GM12873 (cell line): Measurements from ENCODE around the gene DNAH3.

Experiments
- TF ChIP-seq, protein P1 (sequence below): IDR thresholded peaks from 2 replicates; pipeline ENCODE4 v1.5.1; 2012; ENCODE audit warnings: low read depth, mild to moderate bottlenecking, moderate library complexity, low read length, control low read depth; ENCODE audit not compliant: insufficient read depth; ENCODE audit errors: missing control alignments

The DNAH3 gene

GRCh38 chr16:20954574-20954973 lies 196.1 kb downstream of the DNAH3 start:
- TF ChIP-seq, protein P1, sequence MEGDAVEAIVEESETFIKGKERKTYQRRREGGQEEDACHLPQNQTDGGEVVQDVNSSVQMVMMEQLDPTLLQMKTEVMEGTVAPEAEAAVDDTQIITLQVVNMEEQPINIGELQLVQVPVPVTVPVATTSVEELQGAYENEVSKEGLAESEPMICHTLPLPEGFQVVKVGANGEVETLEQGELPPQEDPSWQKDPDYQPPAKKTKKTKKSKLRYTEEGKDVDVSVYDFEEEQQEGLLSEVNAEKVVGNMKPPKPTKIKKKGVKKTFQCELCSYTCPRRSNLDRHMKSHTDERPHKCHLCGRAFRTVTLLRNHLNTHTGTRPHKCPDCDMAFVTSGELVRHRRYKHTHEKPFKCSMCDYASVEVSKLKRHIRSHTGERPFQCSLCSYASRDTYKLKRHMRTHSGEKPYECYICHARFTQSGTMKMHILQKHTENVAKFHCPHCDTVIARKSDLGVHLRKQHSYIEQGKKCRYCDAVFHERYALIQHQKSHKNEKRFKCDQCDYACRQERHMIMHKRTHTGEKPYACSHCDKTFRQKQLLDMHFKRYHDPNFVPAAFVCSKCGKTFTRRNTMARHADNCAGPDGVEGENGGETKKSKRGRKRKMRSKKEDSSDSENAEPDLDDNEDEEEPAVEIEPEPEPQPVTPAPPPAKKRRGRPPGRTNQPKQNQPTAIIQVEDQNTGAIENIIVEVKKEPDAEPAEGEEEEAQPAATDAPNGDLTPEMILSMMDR, result no peak

DNA sequence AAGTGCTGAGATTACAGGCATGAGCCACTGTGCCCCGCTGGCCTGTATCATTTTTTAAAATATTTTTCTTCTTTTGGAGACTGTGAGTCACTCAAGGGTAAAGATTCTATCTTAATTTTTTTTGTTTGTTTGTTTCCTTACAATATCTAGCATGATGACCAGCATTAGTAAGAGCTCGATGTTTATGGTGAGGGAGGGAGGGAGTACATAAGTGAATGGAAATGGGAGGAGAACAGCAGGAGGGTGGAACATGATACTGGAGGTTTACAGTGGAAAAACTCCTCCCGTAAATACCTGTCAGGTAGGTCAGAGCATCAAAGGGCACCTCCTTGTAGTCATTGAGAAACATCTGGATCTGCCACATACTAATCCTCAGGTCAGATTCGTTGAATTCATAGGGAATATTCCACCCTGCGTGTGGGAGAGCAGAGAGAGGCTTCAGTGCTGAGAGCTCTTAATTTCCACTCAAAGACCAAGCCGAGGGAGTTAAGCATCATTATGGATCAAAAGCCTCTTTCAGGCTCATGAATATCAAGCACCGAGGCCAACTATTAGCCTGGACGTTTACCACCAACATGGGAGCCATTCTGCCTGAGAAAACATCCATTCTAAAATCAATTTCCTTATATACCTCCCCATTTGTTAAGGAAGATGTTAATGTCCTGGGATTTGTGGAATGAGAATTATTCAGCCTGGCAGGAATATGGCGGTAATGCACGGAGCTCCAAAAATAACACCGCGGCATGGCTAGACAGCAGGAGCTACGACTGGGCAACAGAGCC lies 198.3 kb downstream of the DNAH3 start:
- TF ChIP-seq, protein P1, result no peak

- TF ChIP-seq, protein P1, result no peak
Observed at GRCh38 chr16:20950294-20950693, 200.4 kb downstream of the DNAH3 start.

DNA sequence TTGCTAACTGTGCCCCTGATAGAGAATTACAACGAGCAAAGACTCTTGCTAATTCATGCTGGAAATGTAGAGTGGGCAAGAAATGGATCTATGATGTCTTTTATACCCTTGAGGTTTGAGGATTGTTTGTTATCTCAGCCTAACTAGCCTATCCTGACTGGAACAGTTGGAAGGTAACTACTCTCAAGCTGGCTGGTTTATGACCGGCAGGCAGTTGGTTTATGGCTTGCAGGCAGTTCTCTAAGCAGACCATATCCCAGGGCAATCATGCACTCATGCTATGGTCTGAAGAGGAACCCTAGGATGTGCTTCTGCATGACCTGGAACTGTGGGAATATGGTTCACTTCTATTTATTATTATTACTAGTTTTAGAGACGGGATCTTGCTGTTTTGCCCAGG lies 201.0 kb downstream of the DNAH3 start:
- TF ChIP-seq, protein P1, result no peak

GRCh38 chr16:20948444-20948843 lies 202.2 kb downstream of the DNAH3 start:
- TF ChIP-seq, protein P1, result no peak

DNA sequence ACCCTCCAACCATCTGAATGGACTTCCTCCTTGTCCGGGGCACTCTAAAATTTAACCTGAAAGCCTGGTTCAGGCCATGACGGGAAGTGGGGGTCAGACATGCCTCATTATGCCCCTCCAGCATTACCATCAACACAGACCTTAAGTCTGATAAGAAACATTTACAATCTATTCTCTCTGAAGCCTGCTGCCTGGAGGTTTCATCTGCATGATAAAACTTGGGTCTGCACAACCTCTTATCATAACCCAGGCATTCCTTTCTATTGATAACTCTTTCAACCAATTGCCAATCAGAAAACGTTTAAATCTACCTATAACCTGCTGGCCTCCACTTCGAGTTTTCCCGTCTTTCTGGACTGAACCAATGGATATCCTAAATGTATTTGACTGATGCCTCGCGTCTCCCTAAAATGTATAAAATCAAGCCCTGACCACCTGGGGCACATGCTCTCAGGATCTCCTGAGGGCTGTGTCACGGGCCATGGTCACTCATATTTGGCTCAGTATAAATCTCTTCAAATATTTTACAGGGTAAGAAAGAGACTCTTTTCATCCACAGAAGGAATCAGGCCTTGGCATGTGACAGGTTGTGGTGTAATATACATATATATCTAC lies 204.5 kb downstream of the DNAH3 start:
- TF ChIP-seq, protein P1, result no peak

- TF ChIP-seq, protein P1, result peak; percentile 12
Observed at GRCh38 chr16:20944861-20945574, 205.6 kb downstream of the DNAH3 start.
